Upper lobe of right lung (tissue), 1 donor: ENCODE data around the gene CHST11. TPM values are rescaled to one million over a fixed set of nuclear protein-coding genes. Genes with fewer than 3 reads are reported as not detected.

ENCODE experiments used
- ATAC-seq: fragments of 200-7000 bp; cut with Tn5 transposase; one replicate; pipeline ENCODE4 v1.9.1; 2020; ENCODE audit warnings: mild to moderate bottlenecking, moderate library complexity
- DNase-seq: peaks from one replicate; pipeline ENCODE4 v3.0.0-alpha.2; 2020
- H3K27ac ChIP-seq: fragments of 200-600 bp; one replicate; pipeline ENCODE4 v1.8.0; 2022
- H3K27me3 ChIP-seq: fragments of 200-600 bp; one replicate; pipeline ENCODE4 v1.8.0; 2022; ENCODE audit warnings: mild to moderate bottlenecking
- H3K36me3 ChIP-seq: fragments of 200-600 bp; one replicate; pipeline ENCODE4 v1.8.0; 2022
- H3K4me1 ChIP-seq: fragments of 200-600 bp; one replicate; pipeline ENCODE4 v1.8.0; 2022
- H3K4me3 ChIP-seq: fragments of 200-600 bp; one replicate; pipeline ENCODE4 v1.8.0; 2022; ENCODE audit warnings: mild to moderate bottlenecking
- H3K9me3 ChIP-seq: fragments of 200-600 bp; one replicate; pipeline ENCODE4 v1.8.0; 2022
- CTCF ChIP-seq: fragments of 200-600 bp; IDR thresholded peaks from one replicate; pipeline ENCODE4 v1.8.0; 2022; ENCODE audit warnings: antibody characterized with exemption
- intact Hi-C: fragments of 100-400 bp; cut with DNase I; formaldehyde crosslinking; loops from one replicate; pipeline ENCODE4 v1.11.0; 2022
- total RNA-seq: library from RNA; stranded (reverse); fragmentation: NEBNext Ultra II Directional; extraction: Animal tissue kit (Norgen Biotek cat#: 25700); gene quantifications from one replicate; pipeline ENCODE4 v1.2.1, GENCODE V29; 2021
- donor health status: DM: no; HTN: yes; CAD: no; lungs with severe emphysema.

Gene CHST11
- total RNA-seq, 1 donor from 2014 or later = 56.6 TPM

- no peak overlapping the region for H3K27ac ChIP-seq
- H3K4me1 ChIP-seq = no peaks in the 10 kb centered on the region
- TF ChIP-seq CTCF = no peak
- no peak overlapping the region for H3K4me3 ChIP-seq
- no peaks in the 10 kb centered on the region for H3K27me3 ChIP-seq
- peak; percentile 44 for ATAC-seq
- H3K9me3 ChIP-seq = no peaks in the 10 kb centered on the region
- DNase-seq = no peak
- H3K36me3 ChIP-seq = no peaks in the 10 kb centered on the region
- intact Hi-C loops = no loop called here
These were observed 166.2 kb downstream of the CHST11 start for GRCh38 chr12:104622928-104623327.

GRCh38 chr12:104623883-104624282 is 167.1 kb downstream of the CHST11 start:
- no peak for TF ChIP-seq CTCF
- Histone ChIP-seq H3K9me3 (no peaks in the 10 kb centered on the region), H3K36me3 (no peaks in the 10 kb centered on the region), H3K4me1 (no peaks in the 10 kb centered on the region), H3K27me3 (no peaks in the 10 kb centered on the region), H3K4me3 (no peak overlapping the region), H3K27ac (no peak overlapping the region)
- DNase-seq (no peak), ATAC-seq (no peak)
- intact Hi-C loops = no loop called here

- Histone ChIP-seq H3K27ac (no peak overlapping the region), H3K27me3 (no peaks in the 10 kb centered on the region), H3K36me3 (no peaks in the 10 kb centered on the region), H3K4me1 (no peaks in the 10 kb centered on the region), H3K9me3 (no peaks in the 10 kb centered on the region), H3K4me3 (no peak overlapping the region)
- ATAC-seq (no peak), DNase-seq (no peak)
- TF ChIP-seq CTCF = no peak
- intact Hi-C loops = no loop called here
These were observed 167.8 kb downstream of the CHST11 start for GRCh38 chr12:104624529-104624928.

GRCh38 chr12:104626069-104626837 is 169.5 kb downstream of the CHST11 start:
- Histone ChIP-seq H3K4me3 (no peak overlapping the region), H3K27me3 (no peaks in the 10 kb centered on the region), H3K27ac (no peak overlapping the region), H3K36me3 (no peaks in the 10 kb centered on the region), H3K4me1 (no peaks in the 10 kb centered on the region), H3K9me3 (no peaks in the 10 kb centered on the region)
- DNase-seq (no peak), ATAC-seq (no peak)
- intact Hi-C loops = no loop called here
- TF ChIP-seq CTCF = no peak

GRCh38 chr12:104627231-104627989 is 170.7 kb downstream of the CHST11 start:
- TF ChIP-seq CTCF = no peak
- intact Hi-C loops = no loop called here
- H3K27me3 ChIP-seq = no peaks in the 10 kb centered on the region
- DNase-seq (no peak), ATAC-seq (no peak)
- no peak overlapping the region for H3K27ac ChIP-seq
- no peaks in the 10 kb centered on the region for H3K36me3 ChIP-seq
- H3K4me1 ChIP-seq = peaks cover under 1% of the 10 kb centered on the region
- no peaks in the 10 kb centered on the region for H3K9me3 ChIP-seq
- H3K4me3 ChIP-seq = no peak overlapping the region
